Endothelial cell of umbilical vein (primary cell): ENCODE measurements around the gene RNH1.

Experiments used
- EZH2 ChIP-seq: IDR thresholded peaks from 2 replicates; pipeline ENCODE4 v1.6.1; 2012; ENCODE audit warnings: borderline replicate concordance, low read depth, mild to moderate bottlenecking, moderate library complexity, low read length, inconsistent platforms; ENCODE audit not compliant: severe bottlenecking
- JUN ChIP-seq: IDR thresholded peaks from 2 replicates; pipeline ENCODE4 v1.6.1; 2011; ENCODE audit warnings: borderline replicate concordance, low read depth; ENCODE audit not compliant: insufficient read length, insufficient read depth

GRCh38 chr11:454801-455565 is 52.1 kb downstream of the RNH1 start:
- no peak for TF ChIP-seq JUN
- TF ChIP-seq EZH2, result no peak
